ENCODE results near the gene NRARP. TPM values are rescaled to one million over a fixed set of nuclear protein-coding genes. Genes with fewer than 3 reads are reported as not detected.

The NRARP gene
- total and polyA plus RNA-seq, 2 donors = 1.6 to 3.1 TPM

GRCh38 chr9:137326445-137327065 is 24.5 kb upstream of the NRARP start:
- Histone ChIP-seq H3K36me3 (ENCODE audit: control insufficient read depth in 2 of 2, insufficient read depth in 2 of 2, low read length in 1 of 2) (no peaks in the 10 kb centered on the region), H3K4me1 (ENCODE audit: control insufficient read depth in 2 of 2, insufficient read depth in 2 of 2, low read length in 2 of 2) (peaks cover 0 to 3% of the 10 kb centered on the region in 2 donors), H3K27me3 (ENCODE audit: control insufficient read depth in 2 of 2, insufficient read depth in 1 of 2, low read length in 1 of 2) (no peaks in the 10 kb centered on the region), H3K27ac (ENCODE audit: low read depth in 1 of 2, low read length in 1 of 2) (no peak overlapping the region), H3K4me3 (ENCODE audit: low read length in 2 of 2) (no peak overlapping the region), H3K9me3 (ENCODE audit: control insufficient read depth in 2 of 2, insufficient read depth in 1 of 2, low read length in 1 of 2) (peaks cover 0 to 21% of the 10 kb centered on the region in 2 donors)
- DNase-seq (ENCODE audit: low read depth in 6 of 9, low spot score in 9 of 9) = peak in 1 of 9 donors; percentile 42
- 23% methylated on average over 19 of the region's 19 CpGs for WGBS

GRCh38 chr9:137325799-137326198 is 23.7 kb upstream of the NRARP start:
- Histone ChIP-seq H3K27me3 (ENCODE audit: control insufficient read depth in 2 of 2, insufficient read depth in 1 of 2, low read length in 1 of 2) (peaks cover 0 to 1% of the 10 kb centered on the region in 2 donors), H3K36me3 (ENCODE audit: control insufficient read depth in 2 of 2, insufficient read depth in 2 of 2, low read length in 1 of 2) (no peaks in the 10 kb centered on the region), H3K4me1 (ENCODE audit: control insufficient read depth in 2 of 2, insufficient read depth in 2 of 2, low read length in 2 of 2) (peaks cover 0 to 6% of the 10 kb centered on the region in 2 donors), H3K4me3 (ENCODE audit: low read length in 2 of 2) (no peak overlapping the region), H3K9me3 (ENCODE audit: control insufficient read depth in 2 of 2, insufficient read depth in 1 of 2, low read length in 1 of 2) (peaks cover 0 to 22% of the 10 kb centered on the region in 2 donors), H3K27ac (ENCODE audit: low read depth in 1 of 2, low read length in 1 of 2) (no peak overlapping the region)
- 97% methylated on average over 12 of the region's 12 CpGs for WGBS
- DNase-seq (ENCODE audit: low read depth in 6 of 9, low spot score in 9 of 9) = no peak

GRCh38 chr9:137325124-137325523 is 23.1 kb upstream of the NRARP start:
- WGBS = 97% methylated on average over 10 of the region's 10 CpGs
- peaks cover 0 to 2% of the 10 kb centered on the region in 2 donors for H3K27me3 ChIP-seq (ENCODE audit: control insufficient read depth in 2 of 2, insufficient read depth in 1 of 2, low read length in 1 of 2)
- H3K27ac ChIP-seq (ENCODE audit: low read depth in 1 of 2, low read length in 1 of 2) = no peak overlapping the region
- DNase-seq (ENCODE audit: low read depth in 6 of 9, low spot score in 9 of 9) = no peak
- no peaks in the 10 kb centered on the region for H3K36me3 ChIP-seq (ENCODE audit: control insufficient read depth in 2 of 2, insufficient read depth in 2 of 2, low read length in 1 of 2)
- H3K9me3 ChIP-seq (ENCODE audit: control insufficient read depth in 2 of 2, insufficient read depth in 1 of 2, low read length in 1 of 2) = peaks cover 0 to 22% of the 10 kb centered on the region in 2 donors
- H3K4me1 ChIP-seq (ENCODE audit: control insufficient read depth in 2 of 2, insufficient read depth in 2 of 2, low read length in 2 of 2) = peaks cover 0 to 13% of the 10 kb centered on the region in 2 donors
- no peak overlapping the region for H3K4me3 ChIP-seq (ENCODE audit: low read length in 2 of 2)

GRCh38 chr9:137323531-137324331 is 21.7 kb upstream of the NRARP start:
- Histone ChIP-seq H3K4me1 (ENCODE audit: control insufficient read depth in 2 of 2, insufficient read depth in 2 of 2, low read length in 2 of 2) (peaks cover 0 to 21% of the 10 kb centered on the region in 2 donors), H3K27ac (ENCODE audit: low read depth in 1 of 2, low read length in 1 of 2) (no peak overlapping the region), H3K36me3 (ENCODE audit: control insufficient read depth in 2 of 2, insufficient read depth in 2 of 2, low read length in 1 of 2) (no peaks in the 10 kb centered on the region), H3K4me3 (ENCODE audit: low read length in 2 of 2) (no peak overlapping the region), H3K27me3 (ENCODE audit: control insufficient read depth in 2 of 2, insufficient read depth in 1 of 2, low read length in 1 of 2) (peaks cover 0 to 2% of the 10 kb centered on the region in 2 donors), H3K9me3 (ENCODE audit: control insufficient read depth in 2 of 2, insufficient read depth in 1 of 2, low read length in 1 of 2) (peaks cover 0 to 18% of the 10 kb centered on the region in 2 donors)
- 97% methylated on average over 37 of the region's 37 CpGs for WGBS
- no peak for DNase-seq (ENCODE audit: low read depth in 6 of 9, low spot score in 9 of 9)

- no peak for DNase-seq (ENCODE audit: low read depth in 6 of 9, low spot score in 9 of 9)
- Histone ChIP-seq H3K4me1 (ENCODE audit: control insufficient read depth in 2 of 2, insufficient read depth in 2 of 2, low read length in 2 of 2) (peaks cover 0 to 31% of the 10 kb centered on the region in 2 donors), H3K4me3 (ENCODE audit: low read length in 2 of 2) (no peak overlapping the region), H3K27ac (ENCODE audit: low read depth in 1 of 2, low read length in 1 of 2) (no peak overlapping the region), H3K9me3 (ENCODE audit: control insufficient read depth in 2 of 2, insufficient read depth in 1 of 2, low read length in 1 of 2) (peaks cover 0 to 18% of the 10 kb centered on the region in 2 donors), H3K36me3 (ENCODE audit: control insufficient read depth in 2 of 2, insufficient read depth in 2 of 2, low read length in 1 of 2) (no peaks in the 10 kb centered on the region), H3K27me3 (ENCODE audit: control insufficient read depth in 2 of 2, insufficient read depth in 1 of 2, low read length in 1 of 2) (peaks cover 9 to 13% of the 10 kb centered on the region in 2 donors)
- WGBS = 96% methylated on average over 22 of the region's 22 CpGs
These were observed 19.8 kb upstream of the NRARP start for GRCh38 chr9:137321726-137322361.

- WGBS = 24% methylated on average over 24 of the region's 24 CpGs
- H3K9me3 ChIP-seq (ENCODE audit: control insufficient read depth in 2 of 2, insufficient read depth in 1 of 2, low read length in 1 of 2) = peaks cover 0 to 18% of the 10 kb centered on the region in 2 donors
- DNase-seq (ENCODE audit: low read depth in 6 of 9, low spot score in 9 of 9) = peak in 1 of 9 donors; percentile 49
- no peak overlapping the region for H3K4me3 ChIP-seq (ENCODE audit: low read length in 2 of 2)
- H3K27ac ChIP-seq (ENCODE audit: low read depth in 1 of 2, low read length in 1 of 2) = peak overlapping the region; percentile 20 to 30
- H3K36me3 ChIP-seq (ENCODE audit: control insufficient read depth in 2 of 2, insufficient read depth in 2 of 2, low read length in 1 of 2) = no peaks in the 10 kb centered on the region
- H3K4me1 ChIP-seq (ENCODE audit: control insufficient read depth in 2 of 2, insufficient read depth in 2 of 2, low read length in 2 of 2) = peaks cover 3 to 35% of the 10 kb centered on the region in 2 donors
- peaks cover 17 to 19% of the 10 kb centered on the region in 2 donors for H3K27me3 ChIP-seq (ENCODE audit: control insufficient read depth in 2 of 2, insufficient read depth in 1 of 2, low read length in 1 of 2)
These were observed 18.7 kb upstream of the NRARP start for GRCh38 chr9:137320555-137321384.

GRCh38 chr9:137319739-137320551 is 17.9 kb upstream of the NRARP start:
- Histone ChIP-seq H3K4me3 (ENCODE audit: low read length in 2 of 2) (no peak overlapping the region), H3K27ac (ENCODE audit: low read depth in 1 of 2, low read length in 1 of 2) (no peak overlapping the region), H3K9me3 (ENCODE audit: control insufficient read depth in 2 of 2, insufficient read depth in 1 of 2, low read length in 1 of 2) (peaks cover 0 to 18% of the 10 kb centered on the region in 2 donors), H3K4me1 (ENCODE audit: control insufficient read depth in 2 of 2, insufficient read depth in 2 of 2, low read length in 2 of 2) (peaks cover 3 to 42% of the 10 kb centered on the region in 2 donors), H3K27me3 (ENCODE audit: control insufficient read depth in 2 of 2, insufficient read depth in 1 of 2, low read length in 1 of 2) (peaks cover 25 to 27% of the 10 kb centered on the region in 2 donors), H3K36me3 (ENCODE audit: control insufficient read depth in 2 of 2, insufficient read depth in 2 of 2, low read length in 1 of 2) (no peaks in the 10 kb centered on the region)
- 83% methylated on average over 22 of the region's 22 CpGs for WGBS
- no peak for DNase-seq (ENCODE audit: low read depth in 6 of 9, low spot score in 9 of 9)

Data from thymus (tissue), 11 donors.